DND-41 (cell line): ENCODE measurements around the gene GPT2.
A peak's percentile ranks its signal among the peaks of the same experiment; 100 is the strongest.

Experiments
- ATAC-seq: fragments of 200-7000 bp; cut with Tn5 transposase; 3 replicates; pipeline ENCODE4 v1.9.1; 2021; ENCODE audit warnings: low read depth; ENCODE audit not compliant: insufficient read depth
- DNase-seq: peaks from one replicate; pipeline ENCODE4 v3.0.0-alpha.2; 2020
- H2AFZ ChIP-seq: 2 replicates; pipeline ENCODE4 v1.6.0; 2012; ENCODE audit warnings: low read depth, low read length
- H3K27ac ChIP-seq: 2 replicates; pipeline ENCODE4 v1.5.1; 2012; ENCODE audit warnings: low read length, inconsistent platforms
- H3K27me3 ChIP-seq: fragments of 200-600 bp; sonication (generic); 2 replicates; pipeline ENCODE4 v1.6.0; 2012; ENCODE audit warnings: low read length, mild to moderate bottlenecking, inconsistent platforms; ENCODE audit not compliant: insufficient read depth, poor library complexity
- H3K36me3 ChIP-seq: 2 replicates; pipeline ENCODE4 v1.5.1; 2012; ENCODE audit warnings: low read length, inconsistent platforms; ENCODE audit not compliant: insufficient read depth
- H3K4me1 ChIP-seq: 2 replicates; pipeline ENCODE4 v1.5.1; 2012; ENCODE audit warnings: mild to moderate bottlenecking, low read length; ENCODE audit not compliant: insufficient read depth
- H3K4me2 ChIP-seq: 2 replicates; pipeline ENCODE4 v1.6.0; 2012; ENCODE audit warnings: mild to moderate bottlenecking, moderate library complexity, low read length, inconsistent platforms; ENCODE audit not compliant: insufficient read depth
- H3K4me3 ChIP-seq, 2 experiments: fragments of 200-600 bp in 1 of 2; shearing (Covaris generic) in 1 of 2; 2 replicates each; pipeline ENCODE4 v1.5.1; 2012 to 2016; ENCODE audit warnings: inconsistent platforms in 2 of 2, low read length in 2 of 2, mild to moderate bottlenecking in 2 of 2, low read depth in 1 of 2, moderate library complexity in 1 of 2
- H3K79me2 ChIP-seq: 2 replicates; pipeline ENCODE4 v1.6.0; 2012; ENCODE audit warnings: low read length, inconsistent platforms; ENCODE audit not compliant: insufficient read depth
- H3K9ac ChIP-seq: 2 replicates; pipeline ENCODE4 v1.6.0; 2012; ENCODE audit warnings: low read depth, mild to moderate bottlenecking, inconsistent platforms, low read length, moderate library complexity
- H3K9me3 ChIP-seq: 2 replicates; pipeline ENCODE4 v1.5.1; 2012; ENCODE audit warnings: low read length, moderate library complexity, mild to moderate bottlenecking, inconsistent platforms; ENCODE audit not compliant: insufficient read depth, severe bottlenecking
- H4K20me1 ChIP-seq: 2 replicates; pipeline ENCODE4 v1.6.0; 2012; ENCODE audit warnings: low read length; ENCODE audit not compliant: insufficient read depth
- CTCF ChIP-seq: IDR thresholded peaks from 2 replicates; pipeline ENCODE4 v1.5.1; 2012; ENCODE audit warnings: borderline replicate concordance, low read length, moderate library complexity, mild to moderate bottlenecking; ENCODE audit not compliant: poor library complexity, severe bottlenecking; ENCODE audit errors: extremely low read depth
- EZH2 ChIP-seq: IDR thresholded peaks from 3 replicates; pipeline ENCODE4 v1.6.1; 2012; ENCODE audit warnings: borderline replicate concordance, low read depth, mild to moderate bottlenecking, moderate library complexity, low read length, inconsistent platforms; ENCODE audit not compliant: severe bottlenecking

Gene GPT2

GRCh38 chr16:46906360-46907060 lies 22.3 kb downstream of the GPT2 start:
- no peaks in the 10 kb centered on the region for H4K20me1 ChIP-seq
- ATAC-seq = no peak

GRCh38 chr16:46907061-46907774 lies 23.1 kb downstream of the GPT2 start:
- Histone ChIP-seq H3K9ac (no peak overlapping the region), H3K27me3 (no peaks in the 10 kb centered on the region), H3K27ac (no peak overlapping the region), H3K4me2 (no peak overlapping the region), H2AFZ (no peak overlapping the region; the same call in 1 of the 2 replicates), H3K4me1 (no peaks in the 10 kb centered on the region), H3K36me3 (no peaks in the 10 kb centered on the region), H4K20me1 (no peaks in the 10 kb centered on the region), H3K4me3 (no peak overlapping the region), H3K79me2 (no peaks in the 10 kb centered on the region), H3K9me3 (no peaks in the 10 kb centered on the region)
- no peak for ATAC-seq
- DNase-seq = no peak
- TF ChIP-seq CTCF = no peak
- no peak for TF ChIP-seq EZH2

More at GRCh38 chr16:46906360-46907060, 22.3 kb downstream of the GPT2 start:
- no peak overlapping the region for H3K4me3 ChIP-seq
- H2AFZ ChIP-seq = no peak overlapping the region; the same call in 1 of the 2 replicates
- no peak overlapping the region for H3K9ac ChIP-seq
- no peak for DNase-seq
- no peak overlapping the region for H3K27ac ChIP-seq
- H3K36me3 ChIP-seq = no peaks in the 10 kb centered on the region
- H3K27me3 ChIP-seq = no peaks in the 10 kb centered on the region
- no peaks in the 10 kb centered on the region for H3K9me3 ChIP-seq
- H3K79me2 ChIP-seq = no peaks in the 10 kb centered on the region
- no peak overlapping the region for H3K4me2 ChIP-seq
- no peaks in the 10 kb centered on the region for H3K4me1 ChIP-seq
- TF ChIP-seq CTCF = no peak
- TF ChIP-seq EZH2 = no peak

- H4K20me1 ChIP-seq = no peaks in the 10 kb centered on the region
- DNase-seq (peak; percentile 68), ATAC-seq (peak; percentile 85)
- no peaks in the 10 kb centered on the region for H3K79me2 ChIP-seq
- no peak overlapping the region for H3K4me2 ChIP-seq
- no peak overlapping the region for H2AFZ ChIP-seq
- no peaks in the 10 kb centered on the region for H3K36me3 ChIP-seq
- no peaks in the 10 kb centered on the region for H3K27me3 ChIP-seq
- no peak overlapping the region for H3K27ac ChIP-seq
- H3K9me3 ChIP-seq = no peaks in the 10 kb centered on the region
- no peak overlapping the region for H3K9ac ChIP-seq
- H3K4me1 ChIP-seq = no peaks in the 10 kb centered on the region
- H3K4me3 ChIP-seq = no peak overlapping the region
- TF ChIP-seq EZH2 (no peak), CTCF (peak; percentile 75)
These were observed 24.6 kb downstream of the GPT2 start for GRCh38 chr16:46908540-46909372.
